Stimulated activated CD4-positive, alpha-beta T cell treated with anti-CD3 and anti-CD28 coated beads, Interleukin-1b, Interleukin-23, amount 100 ng/mL, for 4 hours (primary cell): ENCODE results near the gene TRPV2.
"Not testable (repeated sequence)": the region's sequence is repeated elsewhere in the genome, so short reads cannot be mapped to it uniquely, and the experiment has no call there.

Experiments
- DNase-seq, 2 donors: peaks; one replicate each; pipeline ENCODE4 v3.0.0-alpha.2; 2020; ENCODE audit warnings: low read depth in 2 of 2

The TRPV2 gene

GRCh38 chr17:16435925-16436886 lies 20.8 kb downstream of the TRPV2 start:
- no peak for DNase-seq

- no peak for DNase-seq
Measured at GRCh38 chr17:16437083-16437482, 21.7 kb downstream of the TRPV2 start.

- DNase-seq, result no peak
Measured at GRCh38 chr17:16438173-16438556, 22.8 kb downstream of the TRPV2 start.

GRCh38 chr17:16438557-16439302 lies 23.4 kb downstream of the TRPV2 start:
- peak; percentile 87 to 89 for DNase-seq

GRCh38 chr17:16439303-16439791 lies 24.0 kb downstream of the TRPV2 start:
- no peak for DNase-seq

GRCh38 chr17:16439811-16440351 lies 24.5 kb downstream of the TRPV2 start:
- no peak for DNase-seq

GRCh38 chr17:16440354-16440753 lies 25.0 kb downstream of the TRPV2 start:
- DNase-seq, result not testable (repeated sequence)

- DNase-seq, result no peak
Measured at GRCh38 chr17:16440901-16441629, 25.7 kb downstream of the TRPV2 start.

- DNase-seq, result no peak
Measured at GRCh38 chr17:16442141-16442540, 26.8 kb downstream of the TRPV2 start.

- no peak for DNase-seq
Measured at GRCh38 chr17:16442594-16443510, 27.5 kb downstream of the TRPV2 start.

GRCh38 chr17:16443511-16444257 lies 28.3 kb downstream of the TRPV2 start:
- no peak for DNase-seq

GRCh38 chr17:16444258-16444886 lies 29.0 kb downstream of the TRPV2 start:
- no peak for DNase-seq

- no peak for DNase-seq
Measured at GRCh38 chr17:16446338-16446983, 31.1 kb downstream of the TRPV2 start.

- no peak for DNase-seq
Measured at GRCh38 chr17:16447676-16448075, 32.3 kb downstream of the TRPV2 start.

- no peak for DNase-seq
Measured at GRCh38 chr17:16448490-16448889, 33.1 kb downstream of the TRPV2 start.

- DNase-seq, result no peak
Measured at GRCh38 chr17:16449121-16449570, 33.8 kb downstream of the TRPV2 start.

GRCh38 chr17:16450028-16450427 lies 34.7 kb downstream of the TRPV2 start:
- no peak for DNase-seq

- not testable (repeated sequence) for DNase-seq
Measured at GRCh38 chr17:16452268-16452667, 36.9 kb downstream of the TRPV2 start.

GRCh38 chr17:16453493-16453851 lies 38.1 kb downstream of the TRPV2 start:
- DNase-seq, result no peak
